K562 (cell line): Measurements from ENCODE around the gene DGCR6L. TPM values are rescaled to one million over a fixed set of nuclear protein-coding genes. Genes with fewer than 3 reads are reported as not detected.

Source experiments
- ATAC-seq: fragments of 200-7000 bp; cut with Tn5 transposase; 3 replicates; pipeline ENCODE4 v1.9.1; 2020; ENCODE audit warnings: moderate library complexity
- BruUV-seq: library from RNA; stranded (reverse); fragments of 400-500 nt; replicated peaks from 2 replicates; lab custom pipeline; 2021; lab: Mats Ljungman, UMichigan
- CTCF ChIA-PET: fragments of 300-600 bp; formaldehyde crosslinking; extraction: SDS; loops from one replicate; lab custom pipeline; 2021; ENCODE audit warnings: low intra/inter-chr PET ratio; lab: Yijun Ruan, JAX
- POLR2A ChIA-PET: fragments of 300-600, 350-650 bp; sonication (Branson Sonifier 250); formaldehyde crosslinking; extraction: SDS; loops from one replicate; lab custom pipeline; 2021; ENCODE audit warnings: antibody characterized with exemption, inconsistent platforms; lab: Yijun Ruan, JAX
- DNase-seq, 4 experiments: peaks; one replicate each; pipeline versions ENCODE4 v3.0.0 to v3.0.0-alpha.2; 2011 to 2018; ENCODE audit warnings: low spot score in 3 of 4, mixed read lengths in 3 of 4; ENCODE audit errors: extremely low read depth in 1 of 4
- FAIRE-seq: peaks from 2 replicates; lab custom pipeline; 2011; peaks lifted over from hg19 to GRCh38; lab: Jason Lieb, UNC
- H2AFZ ChIP-seq: 2 replicates; pipeline ENCODE4 v1.6.0; 2011; ENCODE audit warnings: low read depth, low read length, control low read depth, inconsistent platforms
- H3K27ac ChIP-seq: fragments of 200-600 bp; 3 replicates; pipeline ENCODE4 v1.8.0; 2011; ENCODE audit warnings: low read depth, mild to moderate bottlenecking, control low read depth, inconsistent platforms, low read length, moderate library complexity, mixed read lengths; ENCODE audit errors: extremely low read depth
- H3K27me3 ChIP-seq, 2 experiments: fragments of 300-600 bp in 1 of 2; 2 replicates in 1 of 2; 3 replicates in 1 of 2; pipeline versions ENCODE4 v1.6.0 to v1.8.0; 2011; ENCODE audit warnings: inconsistent platforms in 2 of 2, low read length in 2 of 2, mild to moderate bottlenecking in 1 of 2, mixed read lengths in 1 of 2, moderate library complexity in 1 of 2; ENCODE audit not compliant: control insufficient read depth in 2 of 2, insufficient read depth in 2 of 2
- H3K36me3 ChIP-seq: fragments of 300-600 bp; 3 replicates; pipeline ENCODE4 v1.8.0; 2011; ENCODE audit warnings: mild to moderate bottlenecking, low read length, inconsistent platforms; ENCODE audit not compliant: control insufficient read depth, insufficient read depth
- H3K4me1 ChIP-seq, 2 experiments: fragments of 200-600 bp in 1 of 2; replicated peaks in 1 of 2; 2 replicates in 1 of 2; 3 replicates in 1 of 2; pipeline versions ENCODE4 v1.5.1 to v1.8.0; 2011; ENCODE audit warnings: inconsistent platforms in 2 of 2, low read length in 2 of 2, mild to moderate bottlenecking in 1 of 2, mixed read lengths in 1 of 2, moderate library complexity in 1 of 2; ENCODE audit not compliant: control insufficient read depth in 2 of 2, insufficient read depth in 2 of 2
- H3K4me2 ChIP-seq: 2 replicates; pipeline ENCODE4 v1.6.1; 2011; ENCODE audit warnings: low read length, control low read depth, inconsistent platforms, mixed read lengths; ENCODE audit not compliant: insufficient read depth
- H3K4me3 ChIP-seq: fragments of 200-600 bp; sonication (generic), shearing (Covaris generic); 2 replicates; pipeline ENCODE4 v1.5.1; 2016; ENCODE audit warnings: control low read depth, inconsistent platforms
- H3K79me2 ChIP-seq: fragments of 200-600 bp; 3 replicates; pipeline ENCODE4 v1.8.0; 2011; ENCODE audit warnings: low read length, inconsistent platforms; ENCODE audit not compliant: control insufficient read depth, insufficient read depth
- H3K9ac ChIP-seq, 2 experiments: 2 replicates each; pipeline versions ENCODE4 v1.6.0 to v1.6.1; 2011; ENCODE audit warnings: low read depth in 2 of 2, low read length in 2 of 2, control low read depth in 1 of 2, inconsistent platforms in 1 of 2, mild to moderate bottlenecking in 1 of 2, mixed read lengths in 1 of 2; ENCODE audit not compliant: insufficient read depth in 1 of 2
- H3K9me1 ChIP-seq: one replicate; pipeline ENCODE4 v1.6.0; 2011; ENCODE audit warnings: inconsistent platforms, mild to moderate bottlenecking, low read length, moderate library complexity; ENCODE audit not compliant: control insufficient read depth, insufficient read depth
- H3K9me3 ChIP-seq: replicated peaks from 2 replicates; pipeline ENCODE4 v1.5.1; 2011; ENCODE audit warnings: low read depth, low read length, inconsistent platforms; ENCODE audit not compliant: control insufficient read depth, insufficient read depth
- H4K20me1 ChIP-seq: replicated peaks from 2 replicates; pipeline ENCODE4 v1.6.1; 2011; ENCODE audit warnings: low read length, inconsistent platforms, mixed read lengths; ENCODE audit not compliant: control insufficient read depth, insufficient read depth
- HIVEP1 ChIP-seq: fragments of 250-450 bp; sonication (Bioruptor Pico); IDR thresholded peaks from 2 replicates; pipeline ENCODE4 v1.4.0; 2020; ENCODE audit warnings: mild to moderate bottlenecking
- KLF13 ChIP-seq: fragments of 450-650 bp; IDR thresholded peaks from 2 replicates; pipeline ENCODE4 v1.6.1; 2016; ENCODE audit warnings: missing genetic modification characterization, low read depth, mild to moderate bottlenecking, missing compliant biosample characterization, moderate library complexity, borderline replicate concordance
- NR4A1 ChIP-seq, 2 experiments: fragments of 250-450 bp in 1 of 2; fragments of 450-650 bp in 1 of 2; sonication (Bioruptor Pico) in 1 of 2; IDR thresholded peaks; 2 replicates each; pipeline versions ENCODE4 v1.4.0 to v1.6.1; 2016 to 2020; ENCODE audit warnings: mild to moderate bottlenecking in 2 of 2, missing compliant biosample characterization in 1 of 2, missing genetic modification characterization in 1 of 2, moderate library complexity in 1 of 2
- POU5F1 ChIP-seq: fragments of 150-350 bp; IDR thresholded peaks from 2 replicates; pipeline ENCODE4 v1.6.1; 2014; ENCODE audit warnings: borderline replicate concordance, low read length, low read depth, mild to moderate bottlenecking; ENCODE audit not compliant: partially characterized antibody
- RBFOX2 ChIP-seq: fragments of 200-400 bp; formaldehyde crosslinking; IDR thresholded peaks from 2 replicates; pipeline ENCODE4 v1.6.1; 2017; ENCODE audit warnings: low read depth, mild to moderate bottlenecking, low read length, moderate library complexity
- SMAD1 ChIP-seq: fragments of 150-350 bp; IDR thresholded peaks from 2 replicates; pipeline ENCODE4 v1.6.1; 2014; ENCODE audit warnings: low read length, low read depth; ENCODE audit not compliant: partially characterized antibody
- ZNF134 ChIP-seq: fragments of 250-450 bp; sonication (Bioruptor Pico); conservative IDR thresholded peaks from 2 replicates; pipeline ENCODE4 v1.4.0; 2020
- ZNF76 ChIP-seq: fragments of 250-450 bp; sonication (Bioruptor Pico); IDR thresholded peaks from 2 replicates; pipeline ENCODE4 v1.4.0; 2020; ENCODE audit warnings: mild to moderate bottlenecking, moderate library complexity, borderline replicate concordance
- ZNF780A ChIP-seq: fragments of 250-450 bp; sonication (Bioruptor Pico); IDR thresholded peaks from 2 replicates; pipeline ENCODE4 v1.5.0; 2021; ENCODE audit warnings: mild to moderate bottlenecking
- WGBS: fragments of 100-300 bp; shearing (Covaris generic); methylation state at CpG from one replicate; pipeline ENCODE4 v1.1.6; 2016; ENCODE audit warnings: low coverage, mixed read lengths; ENCODE audit not compliant: insufficient coverage; ENCODE audit errors: missing lambda C conversion rate; 5-methylcytosine and 5-hydroxymethylcytosine counted together
- in situ Hi-C: fragments of 300-500 bp; cut with MboI; formaldehyde crosslinking; loops from 4 replicates; pipeline ENCODE4 v1.15.0; 2018; ENCODE audit warnings: inconsistent platforms, mixed read lengths
- intact Hi-C: fragments of 100-400 bp; cut with micrococcal nuclease; formaldehyde crosslinking; loops from 2 replicates; pipeline ENCODE4 v1.14.2; 2022
- polyA plus RNA-seq, 8 experiments: library from polyadenylated mRNA; depleted of rRNA in 4 of 8; stranded (reverse) in 5 of 8; unstranded in 3 of 8; fragments of >200 nt; fragmentation: Nextera tagmentation in 2 of 8; fragmentation: Illumina TruSeq in 1 of 8; extraction: Ambion mirVana in 2 of 8; extraction: Trizol in 1 of 8; gene quantifications; 2 replicates each; pipeline versions ENCODE4 v1.2.1 to v1.2.3, GENCODE V29; 2011 to 2014; ENCODE audit warnings: inconsistent platforms in 1 of 8, missing spikeins in 1 of 8
- total RNA-seq, 7 experiments: library from RNA; depleted of rRNA in 6 of 7; stranded (reverse); fragments of >200 nt in 6 of 7; fragmentation: Illumina TruSeq in 2 of 7; extraction: Trizol in 2 of 7; gene quantifications; 2 replicates each; pipeline versions ENCODE4 v1.2.1 to v1.2.3, GENCODE V29; 2011 to 2021; ENCODE audit warnings: low replicate concordance in 1 of 7
- TF ChIP-seq, protein P1 (sequence below): sonication (generic); formaldehyde crosslinking; IDR thresholded peaks from 2 replicates; pipeline ENCODE4 v1.8.1; 2023; ENCODE audit warnings: mild to moderate bottlenecking, missing genetic modification reagents
- TF ChIP-seq, protein P2 (sequence below): fragments of 250-450 bp; sonication (Bioruptor Pico); IDR thresholded peaks from 2 replicates; pipeline ENCODE4 v1.9.0; 2021; ENCODE audit warnings: mild to moderate bottlenecking, inconsistent platforms
- TF ChIP-seq, protein P3 (sequence below), 2 experiments: IDR thresholded peaks; 2 replicates each; pipeline ENCODE4 v1.6.1; 2012; ENCODE audit warnings: improper control_type of control experiment in 2 of 2, low read depth in 2 of 2, low read length in 2 of 2, borderline replicate concordance in 1 of 2

DGCR6L gene
- total and polyA plus RNA-seq, 9 of the 15 experiments (the other 6 are each of a cell fraction or from before 2014, with no cell fraction given) = 3.6 to 151 (median 51.0) TPM

DNA sequence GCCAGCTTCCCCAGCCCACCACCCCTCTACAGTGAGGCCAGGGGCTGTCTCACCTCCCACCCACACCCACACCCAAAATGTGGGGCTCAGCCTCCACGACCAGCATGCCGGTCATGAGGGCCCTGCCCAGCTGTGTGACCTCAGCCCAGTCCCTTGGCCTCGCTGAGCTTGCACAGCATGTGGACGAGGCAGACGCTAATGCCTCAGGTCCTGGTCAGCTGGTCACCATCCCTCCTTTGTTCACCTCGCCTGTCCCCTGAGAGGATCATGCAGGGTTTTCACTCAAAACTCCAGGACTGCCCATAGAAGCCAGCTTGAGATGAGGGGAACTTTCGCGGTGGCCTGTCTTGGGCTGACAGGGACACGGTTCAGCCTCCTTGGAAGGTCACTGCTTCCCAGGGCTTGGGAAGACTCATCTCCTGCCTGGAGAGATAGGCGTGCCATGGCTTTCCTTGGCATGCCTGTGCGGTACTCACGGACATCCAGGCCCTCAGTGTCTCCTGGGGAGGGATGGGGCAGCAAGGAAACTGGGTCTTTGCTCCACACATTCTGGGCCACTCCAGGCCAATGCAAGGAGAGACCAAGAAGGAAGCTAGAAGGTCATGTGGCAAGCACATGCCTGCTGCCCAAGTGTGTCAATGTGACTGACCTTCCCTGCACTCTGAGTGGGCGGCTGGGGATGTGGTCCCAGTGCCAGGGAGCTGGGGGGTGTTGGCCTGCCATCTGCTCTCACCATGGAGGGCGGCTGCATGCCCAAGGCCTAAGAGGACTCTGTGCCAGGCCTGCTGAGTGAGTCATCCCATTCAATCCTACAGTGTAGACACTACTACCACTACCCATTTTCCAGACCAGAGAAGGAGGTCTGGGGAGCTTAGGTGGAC lies 48.5 kb downstream of the DGCR6L start:
- H3K9me1 ChIP-seq = peaks cover 4% of the 10 kb centered on the region
- intact Hi-C loops (no loop called here), in situ Hi-C loops (no loop called here)
- peaks cover 45% of the 10 kb centered on the region for H4K20me1 ChIP-seq
- no peak overlapping the region for H3K27ac ChIP-seq
- H2AFZ ChIP-seq = no peak overlapping the region
- no peaks in the 10 kb centered on the region for H3K36me3 ChIP-seq
- POLR2A ChIA-PET = interaction anchor here (0.6 to 1.1 kb wide), 7 partner anchors 8 to 587 kb away, joined by 3 to 8 read pairs (median 3); partner anchors contain the start of gene DGCR6L
- no peaks in the 10 kb centered on the region for H3K9me3 ChIP-seq
- no peak overlapping the region for H3K4me3 ChIP-seq
- peaks cover 4 to 57% of the 10 kb centered on the region in 2 experiments; a peak in 4 of 5 replicates for H3K4me1 ChIP-seq
- peak overlapping the region in 1 of 2 experiments; percentile 51; a peak in 1 of 4 replicates for H3K9ac ChIP-seq
- H3K27me3 ChIP-seq = peaks cover 21 to 67% of the 10 kb centered on the region in 2 experiments; a peak in 4 of 5 replicates
- DNase-seq (no peak), FAIRE-seq (no peak), ATAC-seq (no peak)
- CTCF ChIA-PET = no interaction called here
- no peaks in the 10 kb centered on the region for H3K79me2 ChIP-seq
- BruUV-seq = no TSS peak
- WGBS = 5% methylated on average over 13 of the region's 14 CpGs
- no peak overlapping the region for H3K4me2 ChIP-seq
- TF ChIP-seq ZNF76 (no peak), RBFOX2 (no peak), ZNF780A (CRISPR knock-in tag) (no peak), POU5F1 (no peak), HIVEP1 (CRISPR knock-in tag) (0 out of 2 replicates have a peak, but pooled peaks have one; percentile 43), KLF13 (tag) (no peak), NR4A1 (CRISPR knock-in tag; IDR thresholded peaks at IDR 0.05) (peak; percentile 20; the same call in 1 of the 2 replicates), NR4A1 (tag; IDR thresholded peaks at IDR 0.05) (no peak), ZNF134 (CRISPR knock-in tag) (no peak), SMAD1 (no peak)
- TF ChIP-seq, protein P1, sequence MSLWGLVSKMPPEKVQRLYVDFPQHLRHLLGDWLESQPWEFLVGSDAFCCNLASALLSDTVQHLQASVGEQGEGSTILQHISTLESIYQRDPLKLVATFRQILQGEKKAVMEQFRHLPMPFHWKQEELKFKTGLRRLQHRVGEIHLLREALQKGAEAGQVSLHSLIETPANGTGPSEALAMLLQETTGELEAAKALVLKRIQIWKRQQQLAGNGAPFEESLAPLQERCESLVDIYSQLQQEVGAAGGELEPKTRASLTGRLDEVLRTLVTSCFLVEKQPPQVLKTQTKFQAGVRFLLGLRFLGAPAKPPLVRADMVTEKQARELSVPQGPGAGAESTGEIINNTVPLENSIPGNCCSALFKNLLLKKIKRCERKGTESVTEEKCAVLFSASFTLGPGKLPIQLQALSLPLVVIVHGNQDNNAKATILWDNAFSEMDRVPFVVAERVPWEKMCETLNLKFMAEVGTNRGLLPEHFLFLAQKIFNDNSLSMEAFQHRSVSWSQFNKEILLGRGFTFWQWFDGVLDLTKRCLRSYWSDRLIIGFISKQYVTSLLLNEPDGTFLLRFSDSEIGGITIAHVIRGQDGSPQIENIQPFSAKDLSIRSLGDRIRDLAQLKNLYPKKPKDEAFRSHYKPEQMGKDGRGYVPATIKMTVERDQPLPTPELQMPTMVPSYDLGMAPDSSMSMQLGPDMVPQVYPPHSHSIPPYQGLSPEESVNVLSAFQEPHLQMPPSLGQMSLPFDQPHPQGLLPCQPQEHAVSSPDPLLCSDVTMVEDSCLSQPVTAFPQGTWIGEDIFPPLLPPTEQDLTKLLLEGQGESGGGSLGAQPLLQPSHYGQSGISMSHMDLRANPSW (CRISPR knock-in tag) = 0 out of 2 replicates have a peak, but pooled peaks have one; percentile 67
- TF ChIP-seq, protein P2, sequence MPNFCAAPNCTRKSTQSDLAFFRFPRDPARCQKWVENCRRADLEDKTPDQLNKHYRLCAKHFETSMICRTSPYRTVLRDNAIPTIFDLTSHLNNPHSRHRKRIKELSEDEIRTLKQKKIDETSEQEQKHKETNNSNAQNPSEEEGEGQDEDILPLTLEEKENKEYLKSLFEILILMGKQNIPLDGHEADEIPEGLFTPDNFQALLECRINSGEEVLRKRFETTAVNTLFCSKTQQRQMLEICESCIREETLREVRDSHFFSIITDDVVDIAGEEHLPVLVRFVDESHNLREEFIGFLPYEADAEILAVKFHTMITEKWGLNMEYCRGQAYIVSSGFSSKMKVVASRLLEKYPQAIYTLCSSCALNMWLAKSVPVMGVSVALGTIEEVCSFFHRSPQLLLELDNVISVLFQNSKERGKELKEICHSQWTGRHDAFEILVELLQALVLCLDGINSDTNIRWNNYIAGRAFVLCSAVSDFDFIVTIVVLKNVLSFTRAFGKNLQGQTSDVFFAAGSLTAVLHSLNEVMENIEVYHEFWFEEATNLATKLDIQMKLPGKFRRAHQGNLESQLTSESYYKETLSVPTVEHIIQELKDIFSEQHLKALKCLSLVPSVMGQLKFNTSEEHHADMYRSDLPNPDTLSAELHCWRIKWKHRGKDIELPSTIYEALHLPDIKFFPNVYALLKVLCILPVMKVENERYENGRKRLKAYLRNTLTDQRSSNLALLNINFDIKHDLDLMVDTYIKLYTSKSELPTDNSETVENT (CRISPR knock-in tag) = peak; percentile 42
- TF ChIP-seq, protein P3, sequence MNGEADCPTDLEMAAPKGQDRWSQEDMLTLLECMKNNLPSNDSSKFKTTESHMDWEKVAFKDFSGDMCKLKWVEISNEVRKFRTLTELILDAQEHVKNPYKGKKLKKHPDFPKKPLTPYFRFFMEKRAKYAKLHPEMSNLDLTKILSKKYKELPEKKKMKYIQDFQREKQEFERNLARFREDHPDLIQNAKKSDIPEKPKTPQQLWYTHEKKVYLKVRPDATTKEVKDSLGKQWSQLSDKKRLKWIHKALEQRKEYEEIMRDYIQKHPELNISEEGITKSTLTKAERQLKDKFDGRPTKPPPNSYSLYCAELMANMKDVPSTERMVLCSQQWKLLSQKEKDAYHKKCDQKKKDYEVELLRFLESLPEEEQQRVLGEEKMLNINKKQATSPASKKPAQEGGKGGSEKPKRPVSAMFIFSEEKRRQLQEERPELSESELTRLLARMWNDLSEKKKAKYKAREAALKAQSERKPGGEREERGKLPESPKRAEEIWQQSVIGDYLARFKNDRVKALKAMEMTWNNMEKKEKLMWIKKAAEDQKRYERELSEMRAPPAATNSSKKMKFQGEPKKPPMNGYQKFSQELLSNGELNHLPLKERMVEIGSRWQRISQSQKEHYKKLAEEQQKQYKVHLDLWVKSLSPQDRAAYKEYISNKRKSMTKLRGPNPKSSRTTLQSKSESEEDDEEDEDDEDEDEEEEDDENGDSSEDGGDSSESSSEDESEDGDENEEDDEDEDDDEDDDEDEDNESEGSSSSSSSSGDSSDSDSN (IDR thresholded peaks at IDR 0.05; ENCODE audit: borderline replicate concordance in 1 of 2, low read depth in 2 of 2, low read length in 2 of 2) = no peak
